HFFc6 (cell line): ENCODE data around the gene C20orf144. TPM values are rescaled to one million over a fixed set of nuclear protein-coding genes. Genes with fewer than 3 reads are reported as not detected.

Experiments
- DNase-seq: peaks from one replicate; pipeline ENCODE4 v3.0.0-alpha.2; 2018
- H3K27ac Mint-ChIP-seq: 2 replicates; pipeline ENCODE4 v1.8.0; 2020; ENCODE audit warnings: mild to moderate bottlenecking, mixed read lengths
- H3K27me3 Mint-ChIP-seq: 2 replicates; pipeline ENCODE4 v1.8.0; 2021; ENCODE audit warnings: mild to moderate bottlenecking, moderate library complexity, mixed read lengths; ENCODE audit not compliant: insufficient read depth
- H3K36me3 Mint-ChIP-seq: 2 replicates; pipeline ENCODE4 v1.8.0; 2021; ENCODE audit warnings: low read depth, mixed read lengths
- H3K4me1 Mint-ChIP-seq: 2 replicates; pipeline ENCODE4 v1.8.0; 2020; ENCODE audit warnings: low read depth, mixed read lengths
- H3K4me3 Mint-ChIP-seq: 2 replicates; pipeline ENCODE4 v1.8.0; 2020; ENCODE audit warnings: mild to moderate bottlenecking, moderate library complexity, mixed read lengths
- H3K9me3 Mint-ChIP-seq: 2 replicates; pipeline ENCODE4 v1.8.0; 2020; ENCODE audit warnings: mild to moderate bottlenecking, mixed read lengths
- total RNA-seq, 6 experiments: library from RNA; stranded (reverse); fragmentation: NEBNext Ultra II Directional; extraction: Animal tissue kit (Norgen Biotek cat#: 25700); gene quantifications; 2 replicates in 1 of 6; 3 replicates in 5 of 6; pipeline ENCODE4 v1.2.3, GENCODE V29; 2021
- TF ChIP-seq, protein P1 (sequence below): fragments of 200-600 bp; sonication (generic); IDR thresholded peaks from 2 replicates; pipeline ENCODE4 v1.5.0; 2021; ENCODE audit warnings: antibody characterized with exemption, mild to moderate bottlenecking

Gene C20orf144
- total RNA-seq, 6 experiments from 2014 or later, result 0.10 to 0.31 (median 0.23) TPM; not detected in 1

DNA sequence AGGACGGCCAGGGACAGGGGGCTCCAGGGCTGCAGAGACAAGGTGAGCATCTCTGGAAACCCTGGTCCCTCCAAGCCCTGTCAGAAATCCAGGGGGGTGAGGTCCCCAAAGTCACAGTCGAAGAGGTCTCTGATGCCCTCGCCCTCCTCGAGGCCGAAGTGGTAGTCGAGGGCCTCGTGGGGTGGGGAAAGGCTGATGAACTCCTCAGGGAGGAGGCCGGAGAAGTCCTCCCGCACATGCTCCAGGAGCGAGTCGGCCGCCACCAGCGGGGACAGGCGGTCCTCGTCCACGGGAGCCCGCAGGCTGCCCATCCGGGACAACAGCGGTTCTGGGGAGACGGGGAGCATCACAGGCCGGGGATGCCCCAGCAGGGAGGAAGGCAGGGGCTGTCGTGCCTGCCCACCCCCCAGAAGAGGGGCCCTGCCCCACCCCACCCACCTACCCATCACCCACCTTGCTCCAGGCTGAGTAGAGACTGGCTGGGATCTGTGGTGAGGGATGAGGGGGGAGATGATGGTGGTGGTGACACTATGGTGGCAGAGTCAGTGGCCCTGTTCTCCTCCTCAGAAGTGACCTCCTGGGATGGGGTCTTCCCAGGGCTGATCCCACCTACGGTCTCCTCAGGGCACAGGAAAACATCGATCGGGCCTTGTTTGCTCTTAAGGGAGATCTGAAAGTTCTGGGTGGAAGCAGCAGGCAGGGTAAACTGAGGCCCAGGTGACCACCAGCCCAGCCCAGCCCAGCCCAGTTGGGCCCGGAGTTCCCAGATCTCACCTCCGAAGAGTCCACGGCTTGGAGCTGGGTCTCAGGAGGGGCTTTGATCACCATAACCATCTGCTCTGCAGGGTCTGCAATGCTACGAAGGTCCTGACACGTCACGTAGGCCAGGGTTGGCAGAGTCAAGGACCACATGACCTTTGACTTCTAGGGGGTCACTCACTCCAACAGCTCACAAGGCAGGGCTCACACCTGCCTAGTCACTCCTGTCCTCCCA lies 14.8 kb downstream of the C20orf144 start:
- DNase-seq, result no peak
- H3K27ac Mint-ChIP-seq, result no peak overlapping the region; the same call in 1 of the 2 replicates
- no peak overlapping the region for H3K4me3 Mint-ChIP-seq
- peaks cover 50% of the 10 kb centered on the region for H3K4me1 Mint-ChIP-seq
- 0 out of 2 replicates have a peak, but pooled peaks cover 2% of the 10 kb centered on the region for H3K36me3 Mint-ChIP-seq
- TF ChIP-seq, protein P1, sequence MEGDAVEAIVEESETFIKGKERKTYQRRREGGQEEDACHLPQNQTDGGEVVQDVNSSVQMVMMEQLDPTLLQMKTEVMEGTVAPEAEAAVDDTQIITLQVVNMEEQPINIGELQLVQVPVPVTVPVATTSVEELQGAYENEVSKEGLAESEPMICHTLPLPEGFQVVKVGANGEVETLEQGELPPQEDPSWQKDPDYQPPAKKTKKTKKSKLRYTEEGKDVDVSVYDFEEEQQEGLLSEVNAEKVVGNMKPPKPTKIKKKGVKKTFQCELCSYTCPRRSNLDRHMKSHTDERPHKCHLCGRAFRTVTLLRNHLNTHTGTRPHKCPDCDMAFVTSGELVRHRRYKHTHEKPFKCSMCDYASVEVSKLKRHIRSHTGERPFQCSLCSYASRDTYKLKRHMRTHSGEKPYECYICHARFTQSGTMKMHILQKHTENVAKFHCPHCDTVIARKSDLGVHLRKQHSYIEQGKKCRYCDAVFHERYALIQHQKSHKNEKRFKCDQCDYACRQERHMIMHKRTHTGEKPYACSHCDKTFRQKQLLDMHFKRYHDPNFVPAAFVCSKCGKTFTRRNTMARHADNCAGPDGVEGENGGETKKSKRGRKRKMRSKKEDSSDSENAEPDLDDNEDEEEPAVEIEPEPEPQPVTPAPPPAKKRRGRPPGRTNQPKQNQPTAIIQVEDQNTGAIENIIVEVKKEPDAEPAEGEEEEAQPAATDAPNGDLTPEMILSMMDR, result no peak
- H3K27me3 Mint-ChIP-seq, result peaks cover 2% of the 10 kb centered on the region; the same call in 1 of the 2 replicates
- no peaks in the 10 kb centered on the region for H3K9me3 Mint-ChIP-seq

DNA sequence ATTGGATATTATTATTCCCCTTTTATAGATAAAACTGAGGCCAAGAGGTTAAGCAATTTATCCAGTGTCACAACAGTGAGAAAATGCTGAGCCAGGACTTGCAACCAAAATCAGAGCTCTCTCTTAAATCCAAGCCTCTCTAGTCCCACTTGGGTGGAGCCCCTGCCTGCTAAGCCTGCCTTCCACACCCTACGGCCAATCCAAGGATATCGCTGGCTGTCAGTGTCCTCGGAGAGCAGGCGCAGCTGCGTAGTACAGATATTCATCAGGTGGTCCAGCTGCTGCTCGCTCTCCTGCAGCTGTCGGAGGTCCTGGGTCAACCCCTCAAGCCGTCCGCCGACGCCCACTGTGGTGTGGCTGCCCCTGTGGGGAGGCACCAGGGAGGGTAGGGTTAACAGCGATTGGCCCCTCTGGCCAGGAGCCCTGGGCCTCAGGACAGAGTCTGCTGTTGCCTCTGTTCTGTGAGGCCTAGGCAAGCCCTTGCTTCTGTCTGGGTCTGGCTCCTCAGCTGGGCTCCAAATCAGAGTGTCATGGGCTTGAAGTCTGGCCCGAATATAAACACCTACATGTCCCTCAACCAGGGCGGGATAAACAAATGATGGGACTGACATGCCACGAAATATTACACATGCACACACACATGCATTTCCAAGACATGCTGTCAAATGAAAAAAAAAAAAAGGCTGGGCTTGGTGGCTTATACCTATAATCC lies 16.0 kb downstream of the C20orf144 start:
- Mint-ChIP-seq H3K9me3 (no peaks in the 10 kb centered on the region), H3K36me3 (no peaks in the 10 kb centered on the region), H3K27ac (no peak overlapping the region), H3K27me3 (peaks cover 2% of the 10 kb centered on the region; the same call in 1 of the 2 replicates), H3K4me1 (peaks cover 47% of the 10 kb centered on the region), H3K4me3 (no peak overlapping the region)
- DNase-seq, result no peak
- TF ChIP-seq, protein P1, result no peak

DNA sequence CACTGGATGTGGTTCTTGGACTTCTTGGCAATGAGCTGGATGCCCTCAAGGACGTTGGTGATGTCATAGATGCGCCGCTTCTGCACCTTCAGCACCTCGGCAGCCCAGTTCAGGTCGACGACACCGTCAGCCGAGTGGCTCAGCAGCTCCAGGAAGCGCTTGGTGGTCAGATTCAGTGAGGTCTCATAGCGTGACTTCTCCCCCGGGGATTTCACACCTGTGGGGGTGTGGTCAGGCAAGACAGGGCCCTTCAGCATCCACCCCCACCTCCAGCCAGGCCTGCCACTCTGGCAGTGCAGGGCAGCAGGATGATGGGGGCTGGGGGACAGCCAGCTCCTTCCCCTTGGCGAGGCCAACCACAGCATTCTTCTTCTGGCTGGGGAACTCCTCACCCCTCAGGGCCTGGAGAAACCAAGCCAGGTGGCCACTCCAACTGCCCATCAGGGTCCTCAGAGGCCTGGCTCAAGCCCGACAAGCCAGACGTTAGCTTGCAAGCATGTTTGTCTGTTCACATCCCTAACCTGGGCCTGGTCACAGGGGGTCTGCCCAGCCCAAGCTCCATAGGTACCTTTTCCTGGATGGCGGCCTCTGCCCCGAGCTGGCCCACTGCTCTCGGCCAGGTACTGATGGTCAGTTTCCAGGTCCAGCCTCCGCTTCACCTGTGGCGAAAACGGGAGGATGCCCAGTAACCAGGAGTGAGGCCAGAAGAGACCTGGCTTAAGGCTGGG lies 17.8 kb downstream of the C20orf144 start:
- H3K4me3 Mint-ChIP-seq, result no peak overlapping the region

DNA sequence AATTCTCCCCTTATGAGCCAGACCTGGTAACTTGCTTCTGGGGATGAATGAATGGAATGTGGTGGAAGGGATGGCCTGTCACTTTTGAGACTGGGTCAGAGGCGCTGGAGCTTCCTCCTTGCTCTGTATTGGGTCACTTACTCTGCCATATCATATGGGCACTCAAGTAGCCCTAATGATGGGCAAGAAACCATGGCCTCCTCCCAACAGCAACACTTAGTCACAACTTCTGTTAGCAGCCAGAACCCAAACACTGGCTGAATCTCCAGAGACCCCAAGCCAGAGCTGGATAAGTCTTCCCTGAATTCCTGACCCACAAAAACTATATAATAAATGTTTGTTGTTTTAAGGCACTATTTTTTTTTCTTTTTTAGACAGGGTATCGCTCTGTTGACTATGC lies 18.6 kb downstream of the C20orf144 start:
- no peak for DNase-seq
- H3K36me3 Mint-ChIP-seq, result no peaks in the 10 kb centered on the region
- TF ChIP-seq, protein P1, result no peak
- peaks cover 46% of the 10 kb centered on the region for H3K4me1 Mint-ChIP-seq
- no peak overlapping the region for H3K4me3 Mint-ChIP-seq
- no peak overlapping the region for H3K27ac Mint-ChIP-seq
- H3K9me3 Mint-ChIP-seq, result no peaks in the 10 kb centered on the region
- H3K27me3 Mint-ChIP-seq, result peaks cover 5% of the 10 kb centered on the region

More for the DNA sequence above, 17.8 kb downstream of the C20orf144 start:
- no peaks in the 10 kb centered on the region for H3K9me3 Mint-ChIP-seq
- H3K27ac Mint-ChIP-seq, result no peak overlapping the region
- peaks cover 5% of the 10 kb centered on the region for H3K27me3 Mint-ChIP-seq
- H3K36me3 Mint-ChIP-seq, result no peaks in the 10 kb centered on the region
- H3K4me1 Mint-ChIP-seq, result peaks cover 47% of the 10 kb centered on the region
- TF ChIP-seq, protein P1, result no peak
- no peak for DNase-seq

DNA sequence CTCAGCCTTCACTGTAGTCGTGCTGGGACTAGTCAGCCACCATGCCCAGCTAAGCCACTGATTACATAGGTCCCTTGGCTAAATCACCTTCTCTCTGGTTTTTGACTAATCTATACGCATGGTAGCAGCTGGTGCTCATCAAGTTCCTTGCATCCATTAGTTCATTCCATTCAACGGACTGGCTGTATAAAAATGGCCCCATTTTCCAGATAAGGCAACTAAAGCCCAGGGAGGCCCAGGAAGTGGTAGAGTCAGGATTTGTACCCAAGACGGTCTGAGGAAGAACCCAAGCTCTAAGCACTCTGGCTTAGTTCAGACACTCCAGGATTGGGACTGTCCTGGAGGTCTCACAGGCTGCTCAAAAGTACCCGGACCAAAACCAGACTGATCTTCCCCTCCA lies 19.2 kb downstream of the C20orf144 start:
- H3K27ac Mint-ChIP-seq, result no peak overlapping the region
- no peak overlapping the region for H3K4me3 Mint-ChIP-seq
- no peaks in the 10 kb centered on the region for H3K9me3 Mint-ChIP-seq
- peaks cover 40% of the 10 kb centered on the region for H3K4me1 Mint-ChIP-seq
- H3K36me3 Mint-ChIP-seq, result no peaks in the 10 kb centered on the region
- TF ChIP-seq, protein P1, result no peak
- no peak for DNase-seq
- H3K27me3 Mint-ChIP-seq, result peaks cover 5% of the 10 kb centered on the region
